Stromal cell of bone marrow (primary cell): ENCODE measurements around the gene ECT2L.

ENCODE experiments used
- DNase-seq: peaks from one replicate; pipeline ENCODE4 v3.0.0-alpha.2; 2012; ENCODE audit warnings: low read depth

The ECT2L gene

GRCh38 chr6:138805016-138805765 is 9.3 kb downstream of the ECT2L start:
- no peak for DNase-seq

GRCh38 chr6:138806889-138807288 is 11.0 kb downstream of the ECT2L start:
- no peak for DNase-seq

- no peak for DNase-seq
Measured at GRCh38 chr6:138809677-138810076, 13.8 kb downstream of the ECT2L start.

- no peak for DNase-seq
Measured at GRCh38 chr6:138811866-138812265, 16.0 kb downstream of the ECT2L start.

GRCh38 chr6:138814179-138814834 is 18.4 kb downstream of the ECT2L start:
- DNase-seq: no peak

GRCh38 chr6:138815221-138815620 is 19.3 kb downstream of the ECT2L start:
- DNase-seq: no peak

- peak; percentile 48 for DNase-seq
Measured at GRCh38 chr6:138815797-138816528, 20.1 kb downstream of the ECT2L start.

- DNase-seq: peak; percentile 93
Measured at GRCh38 chr6:138817799-138818198, 21.9 kb downstream of the ECT2L start.

- DNase-seq: no peak
Measured at GRCh38 chr6:138818496-138819194, 22.8 kb downstream of the ECT2L start.

- DNase-seq: no peak
Measured at GRCh38 chr6:138821519-138821918, 25.6 kb downstream of the ECT2L start.

GRCh38 chr6:138824482-138825144 is 28.7 kb downstream of the ECT2L start:
- DNase-seq: no peak

- no peak for DNase-seq
Measured at GRCh38 chr6:138830248-138830647, 34.4 kb downstream of the ECT2L start.

GRCh38 chr6:138832182-138832581 is 36.3 kb downstream of the ECT2L start:
- no peak for DNase-seq

- DNase-seq: no peak
Measured at GRCh38 chr6:138833816-138834539, 38.1 kb downstream of the ECT2L start.

- DNase-seq: no peak
Measured at GRCh38 chr6:138837246-138837645, 41.4 kb downstream of the ECT2L start.

GRCh38 chr6:138844192-138844591 is 48.3 kb downstream of the ECT2L start:
- no peak for DNase-seq

GRCh38 chr6:138847884-138848283 is 52.0 kb downstream of the ECT2L start:
- DNase-seq: no peak

GRCh38 chr6:138848461-138848860 is 52.6 kb downstream of the ECT2L start:
- no peak for DNase-seq

- no peak for DNase-seq
Measured at GRCh38 chr6:138849791-138850190, 53.9 kb downstream of the ECT2L start.

GRCh38 chr6:138856654-138857053 is 60.8 kb downstream of the ECT2L start:
- DNase-seq: no peak

- DNase-seq: no peak
Measured at GRCh38 chr6:138857775-138858174, 61.9 kb downstream of the ECT2L start.
